GM21619 (cell line): ENCODE measurements around the gene DPH1.
"Not testable (repeated sequence)": the region's sequence is repeated elsewhere in the genome, so short reads cannot be mapped to it uniquely, and the experiment has no call there.

Experiments used
- ATAC-seq: cut with Tn5 transposase; IDR thresholded peaks from one replicate; pipeline ENCODE4 v1.9.1; 2021; ENCODE audit not compliant: unreplicated experiment

The DPH1 gene

DNA sequence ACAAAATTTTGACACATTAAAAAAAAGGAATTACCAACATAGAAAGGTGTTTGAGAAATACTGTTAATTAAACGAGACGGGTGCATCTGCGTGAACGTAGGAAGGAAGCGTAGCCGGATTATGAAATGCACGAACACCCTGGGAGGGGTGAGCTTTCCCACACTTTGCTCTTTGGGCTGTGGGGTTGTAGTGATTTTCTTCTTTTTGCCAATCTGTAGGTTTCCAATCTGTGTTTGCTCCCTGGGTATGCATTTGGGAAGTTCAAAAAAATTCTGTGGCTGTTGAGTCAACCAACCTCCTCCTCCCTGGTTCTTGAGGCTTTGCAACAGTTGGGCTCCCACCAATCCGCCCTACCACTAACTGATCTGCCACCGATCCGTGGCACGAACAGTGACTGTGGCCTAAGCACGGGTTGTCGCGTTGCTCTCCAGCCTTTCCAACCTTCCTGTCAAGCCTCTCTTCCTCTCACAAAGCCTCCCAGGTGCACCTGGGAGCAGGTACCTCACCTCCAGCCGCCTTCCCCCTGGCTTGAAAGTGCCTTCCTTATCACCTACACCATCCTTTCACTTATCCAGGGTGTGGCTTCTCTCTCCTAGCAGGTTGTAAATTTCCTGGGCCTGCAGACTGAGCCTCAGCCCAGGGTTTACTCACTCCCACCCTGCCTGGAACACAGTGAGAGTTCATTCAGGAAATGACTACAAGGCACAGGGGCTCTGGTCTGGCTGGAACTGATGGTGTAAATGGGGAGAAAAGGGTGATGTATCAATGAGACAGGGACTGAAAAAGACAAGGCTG, 21.4 kb upstream of the DPH1 start:
- ATAC-seq, result no peak

DNA sequence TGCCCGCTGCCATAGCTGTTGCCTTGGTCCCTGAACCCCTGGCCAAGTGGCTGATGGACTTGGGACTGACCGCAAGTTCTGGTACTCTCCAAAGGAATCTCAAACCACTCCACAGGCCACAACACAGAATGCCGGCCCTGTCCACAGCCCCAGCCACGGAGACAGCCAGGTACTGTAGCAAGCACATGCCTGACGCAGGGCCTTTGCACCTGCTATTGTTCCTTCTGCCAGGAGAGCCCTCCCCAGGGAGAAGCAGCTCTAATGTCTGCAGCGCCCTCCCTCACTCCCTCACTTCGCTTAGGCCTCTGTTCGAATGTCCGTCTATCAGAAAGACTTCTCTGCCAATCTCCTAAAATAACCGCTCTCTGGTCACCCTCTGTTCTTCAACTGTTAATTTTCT, 20.2 kb upstream of the DPH1 start:
- no peak for ATAC-seq

- no peak for ATAC-seq
Observed at GRCh38 chr17:2011411-2012371, 18.3 kb upstream of the DPH1 start.

- ATAC-seq, result no peak
Observed at GRCh38 chr17:2012499-2012898, 17.5 kb upstream of the DPH1 start.

GRCh38 chr17:2013220-2013993, 16.5 kb upstream of the DPH1 start:
- not testable (repeated sequence) for ATAC-seq

DNA sequence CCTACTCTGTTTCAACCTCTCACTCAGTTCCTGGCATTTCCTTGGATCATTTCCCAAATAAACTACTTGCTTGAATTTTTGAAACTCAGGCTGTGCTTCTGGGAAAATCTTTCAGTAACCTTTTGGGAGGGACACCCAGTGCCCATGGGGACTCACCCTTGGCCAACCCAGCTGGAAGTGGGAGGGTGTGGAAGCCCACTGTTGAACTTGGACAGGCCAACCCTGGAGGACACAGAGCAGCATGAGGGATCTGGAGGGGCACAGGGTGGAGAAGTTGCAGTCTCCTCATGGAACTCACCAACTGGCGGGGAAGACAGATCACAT, 16.0 kb upstream of the DPH1 start:
- ATAC-seq, result no peak

DNA sequence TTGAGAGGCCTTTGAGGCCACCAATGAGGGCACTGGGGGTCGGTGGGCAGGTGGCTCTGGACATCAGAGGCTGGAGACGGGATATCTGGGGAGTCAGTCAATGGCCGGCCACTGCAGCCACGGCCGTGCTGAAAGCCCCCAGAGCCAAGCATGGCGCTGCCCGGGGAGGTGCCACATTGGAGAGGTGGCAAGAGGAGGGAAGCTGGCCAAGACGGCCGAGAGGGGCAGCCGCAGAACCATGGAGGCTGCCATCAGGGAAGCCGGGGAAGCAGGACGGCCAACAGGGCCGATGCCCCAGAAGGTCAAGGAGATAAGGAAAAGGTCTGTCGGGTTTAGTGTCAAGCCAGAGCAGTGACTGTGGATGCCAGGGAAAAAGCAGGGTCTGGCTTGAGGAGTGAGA, 14.6 kb upstream of the DPH1 start:
- no peak for ATAC-seq

GRCh38 chr17:2016494-2016893, 13.5 kb upstream of the DPH1 start:
- ATAC-seq, result no peak

GRCh38 chr17:2017274-2017941, 12.5 kb upstream of the DPH1 start:
- no peak for ATAC-seq

DNA sequence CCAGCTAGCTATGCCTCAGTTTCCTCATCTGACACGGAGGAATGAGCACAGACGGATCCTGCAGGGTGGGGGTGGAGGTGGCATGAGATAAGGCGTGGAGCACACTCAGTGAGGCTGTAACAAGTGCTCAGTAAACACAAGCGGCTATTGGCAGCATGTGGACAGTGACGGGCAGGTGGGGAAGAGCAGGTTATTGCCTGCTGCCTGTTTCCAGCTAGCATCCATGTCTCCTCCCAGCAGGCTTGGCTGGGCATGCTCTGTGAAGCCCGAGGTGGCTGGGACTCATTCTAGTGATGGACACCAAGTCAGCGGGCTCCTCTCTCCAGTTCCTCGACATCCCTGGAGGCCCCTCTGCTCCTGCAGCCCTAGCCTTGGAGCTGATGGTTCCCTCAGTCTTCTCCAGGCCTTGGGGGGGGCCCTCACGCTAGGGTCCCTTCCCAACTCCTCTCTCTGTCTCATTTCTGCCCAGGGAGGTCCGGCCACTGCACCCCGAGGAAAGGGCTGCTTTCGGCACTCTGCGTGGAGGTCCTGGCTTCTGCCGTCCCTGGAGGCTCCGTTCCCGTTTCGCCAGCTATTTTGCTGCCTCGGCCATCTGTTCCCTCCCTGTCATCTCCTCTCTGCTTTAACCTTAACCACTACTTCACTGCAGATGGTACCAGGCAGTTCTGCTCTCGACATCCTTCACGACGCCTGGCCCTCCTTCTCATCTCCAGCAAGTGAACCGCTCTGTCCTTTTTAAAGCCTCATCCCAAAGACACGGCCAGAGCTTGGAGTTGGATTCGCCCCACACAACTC, 11.0 kb upstream of the DPH1 start:
- ATAC-seq, result no peak

DNA sequence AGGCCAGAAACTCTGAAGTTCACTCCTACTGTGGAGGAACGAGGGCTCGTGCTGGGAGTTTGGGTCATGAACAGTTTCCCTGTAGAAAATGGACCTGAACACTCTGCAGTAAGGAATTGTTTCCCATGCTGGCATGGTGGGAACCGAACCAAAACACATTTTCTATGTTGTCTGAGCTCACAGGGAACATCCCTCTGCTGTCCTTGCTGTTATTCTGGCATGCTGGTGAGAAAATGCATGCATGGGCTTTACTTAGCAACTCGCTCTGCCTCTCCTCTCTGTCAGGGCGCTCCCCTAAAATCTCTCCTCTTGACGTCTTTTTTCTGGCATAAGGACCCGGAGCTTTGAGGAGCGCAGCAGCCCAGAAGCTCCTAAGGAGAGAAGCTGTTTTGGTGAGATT, 10.2 kb upstream of the DPH1 start:
- no peak for ATAC-seq

DNA sequence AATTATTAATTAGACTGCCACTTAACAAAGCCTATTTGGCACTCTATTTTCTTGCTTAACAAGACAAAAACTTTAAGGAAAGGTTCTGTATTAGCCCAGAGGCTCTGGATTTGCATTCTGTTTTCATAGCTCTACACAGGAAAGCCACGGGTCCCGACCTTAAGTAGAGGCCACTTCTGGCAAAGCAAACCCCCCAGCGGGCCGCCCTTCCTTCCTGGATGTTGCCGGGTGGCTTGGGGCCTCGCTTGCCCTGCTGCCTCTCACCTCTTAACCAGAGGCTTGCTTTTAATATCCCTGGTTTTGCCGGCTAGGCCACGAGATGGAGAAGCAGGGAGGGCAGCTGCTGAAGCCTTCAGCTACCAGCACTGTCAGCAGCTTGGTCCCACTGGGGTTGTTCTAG, 9.2 kb upstream of the DPH1 start:
- ATAC-seq, result no peak

DNA sequence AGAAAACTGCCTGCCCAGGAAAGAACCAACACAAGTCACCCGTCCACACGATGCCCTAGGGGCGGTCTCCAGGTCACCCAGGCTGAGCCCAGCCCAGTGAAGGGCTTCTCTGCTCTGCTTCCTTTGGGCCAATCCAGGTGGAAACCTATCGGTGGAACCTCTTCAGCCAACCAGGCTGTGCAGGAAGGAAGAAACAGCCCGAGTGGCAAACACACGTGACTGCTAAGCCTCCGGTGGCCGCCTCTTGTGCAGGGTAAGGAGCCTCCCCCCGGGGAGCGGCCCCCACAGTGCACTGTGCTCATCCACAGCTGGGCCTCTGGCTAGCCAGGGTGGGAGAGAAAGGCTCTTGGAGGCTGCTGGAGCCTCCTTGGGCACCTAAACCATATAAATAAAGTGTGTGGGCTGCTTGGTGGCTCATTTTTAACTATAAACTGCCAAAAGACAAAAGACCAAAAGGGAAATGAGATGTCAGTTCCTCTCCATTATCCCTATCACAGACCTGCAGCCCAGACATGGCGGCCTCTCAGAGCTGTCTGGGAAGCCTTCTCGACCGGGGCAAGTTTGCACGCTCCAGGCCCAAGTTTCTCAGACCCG, 7.2 kb upstream of the DPH1 start:
- no peak for ATAC-seq

GRCh38 chr17:2023256-2023655, 6.7 kb upstream of the DPH1 start:
- ATAC-seq, result no peak

DNA sequence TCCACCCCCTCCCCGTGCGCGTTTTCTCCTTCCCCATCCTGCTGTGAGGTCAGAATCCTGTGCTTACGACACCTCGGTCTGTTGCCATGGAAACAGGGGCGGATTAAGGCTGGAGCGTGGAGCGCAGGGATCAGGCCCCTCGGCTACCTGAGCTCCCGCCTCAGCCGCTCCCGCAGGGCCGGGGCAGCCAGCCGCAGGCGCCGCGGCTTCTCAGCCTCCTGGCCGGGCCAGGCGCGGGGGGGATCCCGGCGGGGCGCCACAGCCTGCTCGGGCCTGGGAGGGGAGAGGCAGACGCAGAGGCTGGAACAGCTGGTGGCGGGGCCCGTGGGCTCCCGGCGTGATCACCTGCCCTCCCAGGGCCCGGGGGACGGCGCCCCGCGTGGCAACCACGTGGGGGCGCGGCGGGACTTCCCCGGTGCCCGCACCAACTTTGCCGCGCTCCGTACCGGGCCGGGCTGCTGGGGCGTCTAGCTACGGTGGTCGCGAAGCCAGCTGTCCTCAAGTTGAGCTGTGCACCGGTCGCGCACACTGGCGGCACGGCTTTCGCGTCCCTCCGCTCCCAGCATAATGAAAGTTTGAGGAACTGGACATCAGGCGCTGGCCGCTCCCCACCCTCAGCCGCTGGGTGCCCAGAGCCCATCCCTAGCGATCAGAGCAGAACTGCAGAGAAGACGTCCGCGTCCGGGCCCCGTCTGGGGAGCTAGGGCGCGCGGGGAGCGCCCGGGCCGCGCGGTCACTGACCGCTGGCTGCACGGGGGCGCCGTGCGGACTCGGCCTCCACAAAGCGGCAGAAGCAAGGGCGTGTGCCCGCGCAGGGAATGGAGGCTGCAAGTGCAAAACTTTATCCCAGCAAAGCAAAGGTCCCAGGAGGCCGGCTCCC, 6.0 kb upstream of the DPH1 start:
- no peak for ATAC-seq

GRCh38 chr17:2024572-2025219, 5.3 kb upstream of the DPH1 start:
- no peak for ATAC-seq

DNA sequence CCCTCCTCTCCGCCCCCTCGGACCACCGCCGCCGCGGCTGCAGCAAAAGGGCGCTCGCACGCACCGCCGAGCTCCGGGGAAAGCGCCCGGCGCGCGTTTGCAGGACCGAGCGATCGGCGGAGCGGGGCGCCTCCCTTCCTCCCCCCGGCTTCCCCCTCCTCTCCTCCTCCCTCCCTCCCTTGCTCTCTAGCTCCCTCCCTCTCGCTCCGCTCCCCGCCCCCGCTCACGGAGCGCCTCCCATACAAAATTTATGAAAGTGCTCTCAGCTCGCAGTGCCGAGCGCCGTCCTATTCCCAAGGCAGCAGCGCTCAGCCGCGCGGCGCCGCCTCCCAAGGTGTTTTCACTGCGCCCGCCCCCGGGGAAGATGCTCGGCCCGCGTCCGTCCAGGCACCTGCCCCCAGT, 4.7 kb upstream of the DPH1 start, which contains the start of gene RTN4RL1:
Gene RTN4RL1 (minus strand): TSS at position 115 of the 402 bp plus-strand sequence. CDS start 469 bp downstream, outside the sequence.
- no peak for ATAC-seq
